PC-3 (cell line): ENCODE measurements around the gene PRIMA1. TPM values are rescaled to one million over a fixed set of nuclear protein-coding genes. Genes with fewer than 3 reads are reported as not detected.

Source experiments
- ATAC-seq: fragments of 200-7000 bp; cut with Tn5 transposase; 2 replicates; pipeline ENCODE4 v1.9.1; 2020; ENCODE audit warnings: mild to moderate bottlenecking, moderate library complexity
- BruUV-seq: library from RNA; stranded (reverse); fragments of 400-500 nt; replicated peaks from 2 replicates; lab custom pipeline; 2021; lab: Mats Ljungman, UMichigan
- CTCF ChIA-PET: fragments of 300-600 bp; sonication (Branson Sonifier 250); formaldehyde crosslinking; loops from one replicate; lab custom pipeline; 2022; ENCODE audit warnings: antibody characterized with exemption; lab: Charles Lee
- POLR2A ChIA-PET: fragments of 300-600 bp; sonication (Branson Sonifier 250); formaldehyde crosslinking; loops from one replicate; lab custom pipeline; 2022; ENCODE audit warnings: antibody characterized with exemption; ENCODE audit not compliant: unreplicated experiment; lab: Charles Lee
- DNase-seq: peaks from one replicate; pipeline ENCODE4 v3.0.0-alpha.2; 2015
- H2AFZ ChIP-seq: fragments of 300-600 bp; sonication (generic); 2 replicates; pipeline ENCODE4 v1.6.0; 2016; ENCODE audit warnings: antibody characterized with exemption, low read length
- H3F3A ChIP-seq: fragments of 300-600 bp; sonication (generic); one replicate; pipeline ENCODE4 v1.6.0; 2017; ENCODE audit warnings: antibody characterized with exemption, low read length, control low read depth, mild to moderate bottlenecking; ENCODE audit not compliant: unreplicated experiment
- H3K27ac ChIP-seq: fragments of 300-600 bp; sonication (generic); 2 replicates; pipeline ENCODE4 v1.5.1; 2016; ENCODE audit warnings: mild to moderate bottlenecking, low read length
- H3K27me3 ChIP-seq: fragments of 300-600 bp; sonication (generic); 2 replicates; pipeline ENCODE4 v1.6.1; 2016; ENCODE audit warnings: low read length, mixed read lengths
- H3K36me3 ChIP-seq: fragments of 300-600 bp; sonication (generic); 2 replicates; pipeline ENCODE4 v1.6.1; 2016; ENCODE audit warnings: low read depth, mixed run types, low read length, mixed read lengths
- H3K4me1 ChIP-seq: fragments of 300-600 bp; sonication (generic); 2 replicates; pipeline ENCODE4 v1.5.1; 2016; ENCODE audit warnings: low read length; ENCODE audit not compliant: insufficient read depth
- H3K4me2 ChIP-seq: fragments of 300-600 bp; sonication (generic); 2 replicates; pipeline ENCODE4 v1.6.0; 2016; ENCODE audit warnings: low read length
- H3K4me3 ChIP-seq: fragments of 300-600 bp; sonication (generic); 2 replicates; pipeline ENCODE4 v1.5.1; 2016; ENCODE audit warnings: mild to moderate bottlenecking, low read length, mixed read lengths
- H3K79me2 ChIP-seq: fragments of 300-600 bp; sonication (generic); 2 replicates; pipeline ENCODE4 v1.6.1; 2017; ENCODE audit warnings: low read length, mixed read lengths
- H3K9ac ChIP-seq: fragments of 300-600 bp; sonication (generic); 2 replicates; pipeline ENCODE4 v1.6.0; 2016; ENCODE audit warnings: mild to moderate bottlenecking, low read length
- H3K9me2 ChIP-seq: fragments of 300-600 bp; sonication (generic); replicated peaks from 2 replicates; pipeline ENCODE4 v1.6.1; 2016; ENCODE audit warnings: mixed run types, low read length, mixed read lengths
- H3K9me3 ChIP-seq: fragments of 300-600 bp; sonication (generic); 2 replicates; pipeline ENCODE4 v1.6.1; 2016; ENCODE audit warnings: low read length, mixed read lengths
- H4K20me1 ChIP-seq: fragments of 300-600 bp; sonication (generic); 2 replicates; pipeline ENCODE4 v1.6.1; 2016; ENCODE audit warnings: low read length, mixed read lengths
- EZH2 ChIP-seq: fragments of 300-600 bp; sonication (generic); IDR thresholded peaks from one replicate; pipeline ENCODE4 v1.6.1; 2017; ENCODE audit warnings: antibody characterized with exemption, mild to moderate bottlenecking, low read length; ENCODE audit not compliant: unreplicated experiment
- EZH2phosphoT487 ChIP-seq: fragments of 300-600 bp; sonication (generic); IDR thresholded peaks from 2 replicates; pipeline ENCODE4 v1.6.1; 2018; ENCODE audit warnings: mild to moderate bottlenecking, antibody characterized with exemption, low read length, borderline replicate concordance
- intact Hi-C: fragments of 100-400 bp; cut with micrococcal nuclease; formaldehyde crosslinking; loops from 2 replicates; pipeline ENCODE4 v1.9.0; 2023
- total RNA-seq: library from RNA; depleted of rRNA; stranded (reverse); fragments of >200 nt; gene quantifications from 2 replicates; pipeline ENCODE4 v1.2.3, GENCODE V29; 2014
- TF ChIP-seq, protein P1 (sequence below): fragments of 300-600 bp; sonication (generic); conservative IDR thresholded peaks from 2 replicates; pipeline ENCODE4 v1.5.1; 2017; ENCODE audit warnings: antibody characterized with exemption, low read depth, mild to moderate bottlenecking, low read length

PRIMA1 gene
- total RNA-seq, 1 experiment from 2014 or later, result 0.04 TPM

DNA sequence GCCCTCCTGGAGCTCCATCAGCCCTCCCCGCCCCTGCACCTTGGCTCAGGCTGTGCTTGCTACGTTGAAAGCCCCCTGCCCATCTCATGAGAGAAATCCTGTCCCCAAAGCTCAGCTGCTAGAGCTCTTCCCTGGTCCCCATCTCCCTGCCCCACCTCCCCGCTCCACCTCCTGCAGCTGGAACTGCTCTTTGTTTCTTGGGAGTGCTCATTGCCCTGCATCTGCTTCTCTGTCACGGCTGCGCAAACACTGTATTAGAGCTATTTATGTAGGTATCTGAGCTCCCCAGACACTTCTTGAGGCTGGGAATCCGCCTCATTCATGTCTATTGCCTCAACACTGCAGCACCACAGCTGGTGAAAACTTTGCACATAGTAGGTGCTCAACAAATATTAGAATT lies 32.8 kb upstream of the PRIMA1 start:
- ChIA-PET POLR2A (no interaction called here), CTCF (no interaction called here)
- peaks cover 32% of the 10 kb centered on the region for H3K27me3 ChIP-seq
- H2AFZ ChIP-seq, result no peak overlapping the region
- BruUV-seq, result no TSS peak
- H3K36me3 ChIP-seq, result no peaks in the 10 kb centered on the region
- no peaks in the 10 kb centered on the region for H3K9me2 ChIP-seq
- TF ChIP-seq EZH2, result no peak
- TF ChIP-seq EZH2phosphoT487, result no peak
- TF ChIP-seq, protein P1, sequence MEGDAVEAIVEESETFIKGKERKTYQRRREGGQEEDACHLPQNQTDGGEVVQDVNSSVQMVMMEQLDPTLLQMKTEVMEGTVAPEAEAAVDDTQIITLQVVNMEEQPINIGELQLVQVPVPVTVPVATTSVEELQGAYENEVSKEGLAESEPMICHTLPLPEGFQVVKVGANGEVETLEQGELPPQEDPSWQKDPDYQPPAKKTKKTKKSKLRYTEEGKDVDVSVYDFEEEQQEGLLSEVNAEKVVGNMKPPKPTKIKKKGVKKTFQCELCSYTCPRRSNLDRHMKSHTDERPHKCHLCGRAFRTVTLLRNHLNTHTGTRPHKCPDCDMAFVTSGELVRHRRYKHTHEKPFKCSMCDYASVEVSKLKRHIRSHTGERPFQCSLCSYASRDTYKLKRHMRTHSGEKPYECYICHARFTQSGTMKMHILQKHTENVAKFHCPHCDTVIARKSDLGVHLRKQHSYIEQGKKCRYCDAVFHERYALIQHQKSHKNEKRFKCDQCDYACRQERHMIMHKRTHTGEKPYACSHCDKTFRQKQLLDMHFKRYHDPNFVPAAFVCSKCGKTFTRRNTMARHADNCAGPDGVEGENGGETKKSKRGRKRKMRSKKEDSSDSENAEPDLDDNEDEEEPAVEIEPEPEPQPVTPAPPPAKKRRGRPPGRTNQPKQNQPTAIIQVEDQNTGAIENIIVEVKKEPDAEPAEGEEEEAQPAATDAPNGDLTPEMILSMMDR, result no peak
- H3K4me1 ChIP-seq, result no peaks in the 10 kb centered on the region
- H3K9ac ChIP-seq, result no peak overlapping the region
- H3K79me2 ChIP-seq, result no peaks in the 10 kb centered on the region
- no peaks in the 10 kb centered on the region for H3K9me3 ChIP-seq
- H3F3A ChIP-seq, result no peaks in the 10 kb centered on the region
- no peak overlapping the region for H3K4me3 ChIP-seq
- intact Hi-C loops, result no loop called here
- no peaks in the 10 kb centered on the region for H4K20me1 ChIP-seq
- no peak overlapping the region for H3K4me2 ChIP-seq
- no peak for ATAC-seq
- no peak overlapping the region for H3K27ac ChIP-seq
- no peak for DNase-seq

DNA sequence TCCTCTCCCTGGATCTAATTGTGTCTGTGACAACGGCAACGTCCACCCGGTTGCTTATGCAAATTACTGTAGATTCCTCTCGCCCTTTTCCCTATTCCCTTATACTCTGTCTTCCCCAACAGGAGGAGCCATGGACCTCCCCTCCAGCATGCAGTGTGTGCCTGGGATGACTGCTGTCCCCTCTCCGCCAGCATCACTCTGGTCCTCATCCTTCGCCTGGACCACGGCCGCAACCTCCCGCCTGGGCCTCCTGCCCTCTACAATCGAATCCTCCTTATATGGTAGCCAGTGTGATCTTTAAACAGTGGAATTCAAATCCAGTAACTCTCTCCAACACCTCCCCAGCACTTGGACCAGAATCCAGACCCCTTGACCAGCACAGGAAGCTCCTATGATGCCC lies 30.6 kb upstream of the PRIMA1 start:
- no peak overlapping the region for H3K9ac ChIP-seq
- DNase-seq, result no peak
- ChIA-PET POLR2A (no interaction called here), CTCF (no interaction called here)
- no peaks in the 10 kb centered on the region for H3K79me2 ChIP-seq
- H3K4me1 ChIP-seq, result no peaks in the 10 kb centered on the region
- peaks cover 21% of the 10 kb centered on the region for H3K27me3 ChIP-seq
- H2AFZ ChIP-seq, result no peak overlapping the region
- intact Hi-C loops, result no loop called here
- H3K36me3 ChIP-seq, result no peaks in the 10 kb centered on the region
- no peaks in the 10 kb centered on the region for H3K9me2 ChIP-seq
- no peak overlapping the region for H3K4me2 ChIP-seq
- TF ChIP-seq, protein P1, result no peak
- TF ChIP-seq EZH2phosphoT487 (no peak), EZH2 (no peak)
- no peaks in the 10 kb centered on the region for H4K20me1 ChIP-seq
- no peak overlapping the region for H3K27ac ChIP-seq
- no peak overlapping the region for H3K4me3 ChIP-seq
- no peak for ATAC-seq
- BruUV-seq, result no TSS peak
- H3F3A ChIP-seq, result no peaks in the 10 kb centered on the region
- H3K9me3 ChIP-seq, result no peaks in the 10 kb centered on the region

GRCh38 chr14:93811676-93812075 lies 23.4 kb upstream of the PRIMA1 start:
- Histone ChIP-seq H3K9ac (no peak overlapping the region), H2AFZ (no peak overlapping the region), H3K4me2 (no peak overlapping the region), H3K4me1 (no peaks in the 10 kb centered on the region), H4K20me1 (no peaks in the 10 kb centered on the region), H3K27me3 (no peaks in the 10 kb centered on the region), H3K9me2 (no peaks in the 10 kb centered on the region), H3K27ac (no peak overlapping the region), H3K9me3 (no peaks in the 10 kb centered on the region), H3K4me3 (no peak overlapping the region), H3K79me2 (no peaks in the 10 kb centered on the region), H3F3A (no peaks in the 10 kb centered on the region), H3K36me3 (no peaks in the 10 kb centered on the region)
- no TSS peak for BruUV-seq
- TF ChIP-seq EZH2phosphoT487 (no peak), EZH2 (no peak)
- TF ChIP-seq, protein P1, result no peak
- intact Hi-C loops, result no loop called here
- CTCF ChIA-PET, result no interaction called here
- POLR2A ChIA-PET, result no interaction called here
- ATAC-seq (no peak), DNase-seq (no peak)
